DMS 273 (cell line): ENCODE data around the gene SLC2A8.

Source experiments
- DNase-seq: peaks from one replicate; lab custom pipeline; 2025; ENCODE audit not compliant: unreplicated experiment; lab: John Stamatoyannopoulos, UW

SLC2A8 gene

GRCh38 chr9:127370672-127371648 lies 26.0 kb upstream of the SLC2A8 start:
- no peak for DNase-seq

- no peak for DNase-seq
Observed at GRCh38 chr9:127380479-127380878, 16.5 kb upstream of the SLC2A8 start.

GRCh38 chr9:127382541-127382940 lies 14.4 kb upstream of the SLC2A8 start:
- no peak for DNase-seq

GRCh38 chr9:127384016-127384730 lies 12.8 kb upstream of the SLC2A8 start:
- no peak for DNase-seq

GRCh38 chr9:127384901-127385300 lies 12.1 kb upstream of the SLC2A8 start:
- DNase-seq, result no peak

GRCh38 chr9:127386249-127386648 lies 10.7 kb upstream of the SLC2A8 start:
- DNase-seq, result no peak

GRCh38 chr9:127386981-127387380 lies 10.0 kb upstream of the SLC2A8 start:
- no peak for DNase-seq

- DNase-seq, result no peak
Observed at GRCh38 chr9:127388037-127388855, 8.7 kb upstream of the SLC2A8 start.

- no peak for DNase-seq
Observed at GRCh38 chr9:127388856-127389238, 8.1 kb upstream of the SLC2A8 start.

GRCh38 chr9:127389381-127390247 lies 7.4 kb upstream of the SLC2A8 start:
- DNase-seq, result no peak

GRCh38 chr9:127390248-127390545 lies 6.8 kb upstream of the SLC2A8 start:
- no peak for DNase-seq

GRCh38 chr9:127390563-127390962 lies 6.4 kb upstream of the SLC2A8 start:
- DNase-seq, result no peak

GRCh38 chr9:127392166-127392565 lies 4.8 kb upstream of the SLC2A8 start:
- DNase-seq, result no peak

GRCh38 chr9:127392976-127393375 lies 4.0 kb upstream of the SLC2A8 start:
- DNase-seq, result no peak

- no peak for DNase-seq
Observed at GRCh38 chr9:127393645-127394044, 3.3 kb upstream of the SLC2A8 start.

GRCh38 chr9:127395497-127396252 lies 1.3 kb upstream of the SLC2A8 start:
- no peak for DNase-seq

- no peak for DNase-seq
Observed at GRCh38 chr9:127396253-127396807, 639 bp upstream of the SLC2A8 start.

GRCh38 chr9:127397646-127398274 lies 791 bp downstream of the SLC2A8 start:
- peak; percentile 64 for DNase-seq

- no peak for DNase-seq
Observed at GRCh38 chr9:127398275-127398647, 1.3 kb downstream of the SLC2A8 start.
